Fibroblast of lung (primary cell): Measurements from ENCODE around the gene FMN1. TPM values are rescaled to one million over a fixed set of nuclear protein-coding genes. Genes with fewer than 3 reads are reported as not detected.

Experiments
- DNase-seq, 2 donors: peaks; one replicate each; pipeline versions ENCODE4 v3.0.0 to v3.0.0-alpha.2; 2010; ENCODE audit warnings: low read depth in 2 of 2
- H2AFZ ChIP-seq: 2 replicates; pipeline ENCODE4 v1.5.1; 2012; ENCODE audit warnings: low read length, control low read depth, inconsistent platforms
- H3K27ac ChIP-seq: 2 replicates; pipeline ENCODE4 v1.5.1; 2011; ENCODE audit warnings: low read length, control low read depth; ENCODE audit not compliant: insufficient read depth
- H3K27me3 ChIP-seq: 2 replicates; pipeline ENCODE4 v1.5.1; 2011; ENCODE audit warnings: mild to moderate bottlenecking, low read length; ENCODE audit not compliant: control insufficient read depth, insufficient read depth
- H3K36me3 ChIP-seq: 2 replicates; pipeline ENCODE4 v1.5.1; 2011; ENCODE audit warnings: low read length; ENCODE audit not compliant: control insufficient read depth, insufficient read depth
- H3K4me1 ChIP-seq: 2 replicates; pipeline ENCODE4 v1.5.1; 2011; ENCODE audit warnings: low read length; ENCODE audit not compliant: control insufficient read depth, insufficient read depth; ENCODE audit errors: extremely low read depth
- H3K4me2 ChIP-seq: 2 replicates; pipeline ENCODE4 v1.5.1; 2011; ENCODE audit warnings: low read length, control low read depth; ENCODE audit not compliant: insufficient read depth; ENCODE audit errors: extremely low read depth
- H3K4me3 ChIP-seq, 4 experiments: fragments of 200-600 bp in 1 of 4; sonication (generic) in 1 of 4; replicated peaks in 1 of 4; 2 replicates each; pipeline ENCODE4 v1.5.1; 2011 to 2016; ENCODE audit warnings: low read length in 4 of 4, low read depth in 3 of 4, mild to moderate bottlenecking in 3 of 4, control low read depth in 2 of 4, inconsistent platforms in 1 of 4, mixed read lengths in 1 of 4; ENCODE audit not compliant: insufficient read depth in 1 of 4; ENCODE audit errors: control extremely low read depth in 1 of 4
- H3K79me2 ChIP-seq: 2 replicates; pipeline ENCODE4 v1.5.1; 2012; ENCODE audit warnings: mild to moderate bottlenecking, low read length, inconsistent platforms; ENCODE audit not compliant: control insufficient read depth, insufficient read depth
- H3K9ac ChIP-seq: 2 replicates; pipeline ENCODE4 v1.5.1; 2011; ENCODE audit warnings: mild to moderate bottlenecking, low read length, control low read depth; ENCODE audit not compliant: insufficient read depth
- H3K9me3 ChIP-seq: 2 replicates; pipeline ENCODE4 v1.5.1; 2012; ENCODE audit warnings: low read depth, low read length; ENCODE audit not compliant: control insufficient read depth, insufficient read depth
- H4K20me1 ChIP-seq: 2 replicates; pipeline ENCODE4 v1.5.1; 2011; ENCODE audit warnings: low read length; ENCODE audit not compliant: control insufficient read depth, insufficient read depth; ENCODE audit errors: extremely low read depth
- CTCF ChIP-seq, 2 donors: IDR thresholded peaks in 1 of 2; conservative IDR thresholded peaks in 1 of 2; 1 replicate in 1 of 2; 2 replicates in 1 of 2; pipeline ENCODE4 v1.5.1; 2011 to 2012; ENCODE audit warnings: low read length in 2 of 2, control low read depth in 1 of 2, inconsistent platforms in 1 of 2, low read depth in 1 of 2, mild to moderate bottlenecking in 1 of 2
- EZH2 ChIP-seq: IDR thresholded peaks from 2 replicates; pipeline ENCODE4 v1.5.1; 2012; ENCODE audit warnings: low read length, control low read depth, mild to moderate bottlenecking; ENCODE audit errors: missing control alignments
- polyA plus RNA-seq, 2 donors: library from polyadenylated mRNA; depleted of rRNA in 1 of 2; stranded (reverse) in 1 of 2; unstranded in 1 of 2; fragments of >200 nt; gene quantifications; 2 replicates each; pipeline ENCODE4 v1.2.1, GENCODE V29; 2011 to 2012; ENCODE audit warnings: missing spikeins in 1 of 2
- total RNA-seq: library from RNA; depleted of rRNA; stranded (reverse); fragments of >200 nt; gene quantifications from 2 replicates; pipeline ENCODE4 v1.2.1, GENCODE V29; 2014

The FMN1 gene
- total and polyA plus RNA-seq, 2 donors (not counting 1 experiment from before 2014, with no cell fraction given): 7.5 to 43.8 TPM

GRCh38 chr15:33119273-33119672 is 75.2 kb downstream of the FMN1 start:
- no peak overlapping the region for H3K9ac ChIP-seq
- no peaks in the 10 kb centered on the region for H3K9me3 ChIP-seq
- TF ChIP-seq EZH2 (no peak), CTCF (conservative IDR thresholded peaks at IDR 0.05 in 1 of 2, IDR thresholded peaks at IDR 0.05 in 1 of 2; ENCODE audit: low read depth in 1 of 2, low read length in 2 of 2) (no peak)
- no peak overlapping the region for H3K4me3 ChIP-seq
- no peaks in the 10 kb centered on the region for H3K27me3 ChIP-seq
- no peaks in the 10 kb centered on the region for H3K79me2 ChIP-seq
- no peaks in the 10 kb centered on the region for H4K20me1 ChIP-seq
- no peaks in the 10 kb centered on the region for H3K36me3 ChIP-seq
- no peak overlapping the region for H2AFZ ChIP-seq
- no peak overlapping the region for H3K4me2 ChIP-seq
- no peak overlapping the region for H3K27ac ChIP-seq
- no peak for DNase-seq
- peaks cover 5% of the 10 kb centered on the region for H3K4me1 ChIP-seq

GRCh38 chr15:33116198-33116597 is 78.3 kb downstream of the FMN1 start:
- TF ChIP-seq CTCF (conservative IDR thresholded peaks at IDR 0.05 in 1 of 2, IDR thresholded peaks at IDR 0.05 in 1 of 2; ENCODE audit: low read depth in 1 of 2, low read length in 2 of 2) (no peak), EZH2 (no peak)
- Histone ChIP-seq H3K4me2 (no peak overlapping the region), H3K4me1 (peaks cover 19% of the 10 kb centered on the region), H3K9me3 (no peaks in the 10 kb centered on the region), H3K36me3 (no peaks in the 10 kb centered on the region), H3K9ac (no peak overlapping the region), H3K79me2 (no peaks in the 10 kb centered on the region), H3K27ac (no peak overlapping the region), H3K27me3 (no peaks in the 10 kb centered on the region), H2AFZ (no peak overlapping the region), H3K4me3 (no peak overlapping the region), H4K20me1 (no peaks in the 10 kb centered on the region)
- no peak for DNase-seq

- Histone ChIP-seq H3K27me3 (no peaks in the 10 kb centered on the region), H3K9ac (no peak overlapping the region), H3K4me1 (peaks cover 20% of the 10 kb centered on the region), H4K20me1 (no peaks in the 10 kb centered on the region), H3K9me3 (no peaks in the 10 kb centered on the region), H3K79me2 (no peaks in the 10 kb centered on the region), H3K36me3 (no peaks in the 10 kb centered on the region), H3K4me2 (no peak overlapping the region), H2AFZ (no peak overlapping the region), H3K4me3 (no peak overlapping the region), H3K27ac (peak overlapping the region; percentile 82)
- peak in 1 of 2 donors; percentile 55 for DNase-seq
- TF ChIP-seq CTCF (conservative IDR thresholded peaks at IDR 0.05 in 1 of 2, IDR thresholded peaks at IDR 0.05 in 1 of 2; ENCODE audit: low read depth in 1 of 2, low read length in 2 of 2) (no peak), EZH2 (no peak)
These were observed 79.2 kb downstream of the FMN1 start for GRCh38 chr15:33115191-33115861.
